GM04504 (cell line): ENCODE results near the gene CTNND2.
"Not testable (repeated sequence)": the region's sequence is repeated elsewhere in the genome, so short reads cannot be mapped to it uniquely, and the experiment has no call there.

ENCODE experiments used
- DNase-seq: peaks from one replicate; pipeline ENCODE4 v3.0.0-alpha.2; 2012; ENCODE audit warnings: low read depth

The CTNND2 gene

DNA sequence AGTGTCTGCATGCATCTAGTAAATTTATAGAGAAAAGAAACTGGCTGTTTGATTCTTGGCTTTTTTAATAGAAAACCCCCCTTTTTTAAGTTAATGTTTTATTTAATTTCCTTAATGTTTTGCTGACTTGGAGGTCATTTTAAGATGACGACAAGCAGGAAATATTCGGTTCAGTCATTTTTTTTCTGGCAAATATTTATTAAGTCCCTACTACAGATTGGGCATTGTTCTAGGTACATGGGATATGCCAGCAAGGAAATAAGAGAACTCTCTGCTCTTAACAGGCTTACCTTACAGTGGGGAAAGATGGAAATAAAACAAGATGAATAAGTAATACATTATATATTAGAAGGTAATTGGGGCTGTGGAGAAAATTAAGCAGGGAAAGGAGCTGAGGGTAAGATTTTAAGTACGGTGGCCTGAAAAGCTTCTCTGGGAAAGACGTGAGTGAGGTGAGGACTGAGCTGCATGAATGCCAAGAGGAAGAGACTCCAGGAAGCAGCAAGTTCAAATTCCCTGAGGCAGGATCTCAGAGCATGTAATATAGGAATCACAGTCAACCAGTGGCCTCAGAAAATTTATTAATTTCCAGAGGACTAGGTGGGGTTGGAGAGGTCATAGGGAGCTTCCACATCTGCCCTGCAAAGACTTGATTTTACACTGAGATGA lies 827.2 kb downstream of the CTNND2 start:
- no peak for DNase-seq

DNA sequence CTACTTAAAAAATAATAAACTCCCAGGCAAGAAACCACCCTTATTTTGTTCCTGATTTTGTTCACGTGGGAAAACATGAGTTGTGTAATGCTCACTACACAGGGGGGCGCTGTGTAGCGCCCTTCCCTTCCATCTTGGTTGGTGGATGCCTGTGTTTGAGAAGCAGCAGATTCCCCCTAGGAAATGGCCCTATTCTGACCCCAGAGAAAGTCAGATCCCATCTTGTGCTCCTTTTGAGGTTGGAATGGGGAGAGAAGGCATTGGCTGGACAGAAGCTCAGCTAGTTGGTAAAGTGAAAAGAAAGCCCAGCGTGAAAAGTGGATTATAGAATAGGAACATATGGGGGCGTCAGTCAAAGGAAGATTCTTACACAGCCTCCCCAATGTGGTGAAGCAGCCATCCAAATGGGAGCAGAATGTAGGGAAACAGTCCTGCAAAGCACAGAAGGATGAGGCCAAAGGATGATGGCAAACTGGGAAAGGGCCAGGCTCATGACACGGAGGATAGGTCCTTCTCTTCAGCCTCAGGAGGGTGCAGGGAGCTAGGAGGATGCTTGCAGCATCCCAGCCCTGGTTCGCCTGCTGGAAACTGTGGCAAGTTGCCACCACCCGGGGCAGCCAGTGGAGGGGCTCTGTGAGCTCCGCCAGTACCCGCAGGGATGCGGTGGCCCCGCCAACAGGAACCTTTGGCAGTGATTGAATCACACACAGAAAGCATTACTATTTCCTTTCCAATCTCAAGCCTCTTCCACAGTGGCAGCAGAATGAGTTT lies 829.0 kb downstream of the CTNND2 start:
- DNase-seq = no peak

DNA sequence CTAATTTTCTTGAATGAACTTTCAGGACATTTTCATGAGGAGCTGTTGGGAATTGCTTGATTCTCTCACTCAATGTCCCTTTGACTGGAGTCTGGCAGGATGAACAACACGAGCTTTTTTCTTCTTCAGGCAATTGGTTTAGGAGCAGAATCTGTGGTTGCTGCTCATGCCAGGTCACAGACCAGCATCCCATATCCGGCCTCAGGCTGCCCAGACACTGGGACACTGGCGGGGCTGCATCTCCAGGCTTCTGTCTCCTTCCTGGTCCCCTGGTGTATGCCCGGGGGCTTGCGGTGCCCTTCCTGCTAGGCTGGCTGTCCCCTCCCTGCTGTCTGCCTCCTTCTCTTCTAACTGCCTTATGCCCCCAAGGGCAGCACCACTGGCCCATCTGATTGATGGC lies 831.7 kb downstream of the CTNND2 start:
- DNase-seq = no peak

DNA sequence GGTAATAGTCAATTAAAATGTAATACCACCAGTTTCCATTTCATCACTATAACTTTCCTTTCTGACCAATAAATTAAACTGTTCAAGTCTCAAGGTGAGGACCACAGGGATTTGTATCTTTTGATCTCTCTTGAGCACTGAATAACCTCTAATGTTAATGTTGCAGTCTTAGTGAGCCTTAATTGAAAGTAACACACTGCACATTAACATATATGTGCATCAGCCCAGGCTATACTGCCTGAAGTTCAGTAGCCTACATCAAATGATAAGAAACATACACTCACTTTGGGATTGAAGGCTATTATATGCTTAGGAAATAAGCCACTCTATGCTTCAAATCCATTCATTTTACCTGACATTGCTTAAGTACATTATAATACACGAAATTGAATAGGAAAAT lies 832.2 kb downstream of the CTNND2 start:
- no peak for DNase-seq

DNA sequence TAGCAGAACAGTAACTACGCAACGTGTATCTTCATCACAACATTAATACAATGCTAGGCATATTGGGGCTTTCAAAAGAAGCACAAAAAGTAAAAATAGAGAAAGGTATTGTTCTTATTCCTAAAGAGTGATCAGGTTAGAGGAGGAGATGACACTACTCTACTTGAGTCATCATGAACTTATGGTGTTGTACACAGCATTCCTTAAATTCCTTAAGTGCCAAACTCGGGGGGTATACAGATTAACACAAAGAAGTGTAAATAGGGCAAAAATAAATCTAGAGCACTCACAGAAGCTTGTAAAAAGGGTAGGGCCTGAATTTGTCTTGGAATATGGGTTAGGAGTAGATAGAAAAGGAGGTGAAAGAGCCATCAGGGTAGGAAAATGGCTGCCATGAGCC lies 835.2 kb downstream of the CTNND2 start:
- no peak for DNase-seq

DNA sequence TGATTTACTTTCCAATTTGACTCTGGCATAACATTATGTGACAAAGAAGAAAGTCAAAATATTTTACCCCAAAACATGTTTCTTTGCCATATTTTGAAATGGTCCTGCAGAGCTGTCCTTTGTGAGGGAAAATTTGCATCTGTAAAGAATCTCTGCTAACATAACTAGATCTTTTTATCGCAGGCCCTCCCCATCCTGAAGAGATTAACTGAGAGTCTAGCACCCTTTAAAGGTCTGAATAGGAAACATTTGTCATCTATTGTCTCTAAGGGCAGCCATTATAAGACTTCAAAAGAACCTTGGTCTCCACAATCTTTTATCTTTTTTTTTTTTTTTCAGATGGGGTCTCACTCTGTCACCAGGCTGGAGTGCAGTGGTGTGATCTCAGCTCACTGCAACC lies 838.5 kb downstream of the CTNND2 start:
- DNase-seq = not testable (repeated sequence)

DNA sequence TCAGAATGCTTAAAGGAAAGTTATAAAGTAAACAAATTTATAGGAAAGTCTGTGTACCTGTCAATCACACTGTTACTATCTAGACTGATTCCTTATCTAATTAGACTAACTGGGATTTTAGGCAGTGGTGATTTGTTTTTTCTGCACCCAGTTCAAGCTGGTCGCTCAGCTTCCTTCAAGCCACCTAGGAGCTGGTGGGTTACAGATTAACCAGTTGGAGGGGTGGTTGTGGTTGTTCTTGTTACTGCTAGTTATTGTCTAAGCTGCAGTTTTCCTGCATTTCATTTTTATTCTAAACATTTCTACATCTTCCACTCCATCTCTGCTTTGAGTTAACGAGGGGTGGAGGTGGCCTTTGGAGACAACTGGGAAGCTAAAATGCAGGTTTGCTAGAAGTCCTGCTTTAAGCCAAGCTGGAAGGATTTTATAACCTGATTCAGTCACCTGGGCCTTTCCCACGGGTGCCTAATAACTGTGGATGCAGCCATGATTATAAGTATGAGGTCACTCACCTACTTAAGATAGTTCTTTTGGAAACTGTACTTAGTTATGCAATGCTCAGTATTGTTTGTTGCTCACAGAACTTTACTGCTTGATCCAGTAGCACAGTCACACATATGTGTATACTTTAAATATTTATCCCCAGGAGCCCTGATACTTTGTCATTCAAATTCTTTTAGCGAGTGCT lies 839.3 kb downstream of the CTNND2 start:
- no peak for DNase-seq

DNA sequence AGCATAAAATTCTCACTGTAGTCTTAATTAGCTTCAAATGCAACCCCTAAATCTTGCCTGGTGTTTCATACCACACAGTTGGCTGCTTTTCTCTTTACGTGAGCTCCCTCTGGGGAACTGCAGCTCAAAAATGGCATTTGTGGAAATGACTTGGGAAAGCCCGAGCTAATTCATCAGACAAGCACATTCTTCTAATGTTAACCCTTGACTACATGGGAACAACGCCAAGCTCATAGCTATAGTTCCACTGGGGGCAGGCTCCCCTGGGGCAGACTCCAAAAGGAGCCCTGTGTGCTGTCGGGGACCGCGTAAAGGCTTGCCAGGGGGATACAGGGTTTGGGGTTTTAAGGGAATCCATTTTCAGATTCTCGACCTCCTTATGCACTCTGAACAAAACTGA lies 841.8 kb downstream of the CTNND2 start:
- DNase-seq = no peak

DNA sequence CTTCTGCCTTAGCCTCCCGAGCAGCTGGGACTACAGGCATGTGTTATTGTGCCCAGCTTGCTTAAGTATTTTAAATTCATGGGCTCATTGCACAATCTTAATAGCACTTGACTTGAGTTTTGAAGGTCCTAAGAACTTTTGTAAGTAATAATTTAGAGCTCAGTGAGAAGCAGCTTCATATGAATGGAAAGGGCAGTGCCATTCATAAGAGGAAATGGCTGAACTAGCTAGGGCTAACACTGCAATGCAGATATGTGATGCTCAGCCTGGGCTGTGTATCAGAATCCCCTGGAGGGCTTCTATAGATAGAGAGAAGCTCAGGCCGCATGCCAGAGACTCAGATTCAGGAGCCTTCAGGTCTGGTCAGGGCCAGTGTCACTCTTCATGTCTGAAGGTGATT lies 847.7 kb downstream of the CTNND2 start:
- no peak for DNase-seq

DNA sequence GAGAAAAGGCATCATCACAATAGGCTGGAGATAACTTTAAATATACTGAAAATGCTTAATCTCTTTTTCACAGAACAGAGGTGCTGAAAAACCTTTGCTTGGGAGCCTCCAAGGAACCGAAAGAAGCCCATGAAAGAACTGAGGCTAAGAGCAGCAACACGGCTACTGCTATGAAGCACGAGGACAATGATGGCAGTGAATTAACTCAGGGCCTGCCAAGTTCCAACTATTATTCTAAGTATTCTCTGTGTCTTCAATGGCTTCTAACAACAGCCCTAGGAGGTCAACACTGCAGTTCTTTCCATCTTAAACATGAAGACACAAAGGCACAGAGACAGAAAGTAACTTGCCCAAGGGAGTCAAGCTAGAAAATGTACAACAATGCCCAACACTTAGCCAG lies 850.2 kb downstream of the CTNND2 start:
- DNase-seq = no peak

DNA sequence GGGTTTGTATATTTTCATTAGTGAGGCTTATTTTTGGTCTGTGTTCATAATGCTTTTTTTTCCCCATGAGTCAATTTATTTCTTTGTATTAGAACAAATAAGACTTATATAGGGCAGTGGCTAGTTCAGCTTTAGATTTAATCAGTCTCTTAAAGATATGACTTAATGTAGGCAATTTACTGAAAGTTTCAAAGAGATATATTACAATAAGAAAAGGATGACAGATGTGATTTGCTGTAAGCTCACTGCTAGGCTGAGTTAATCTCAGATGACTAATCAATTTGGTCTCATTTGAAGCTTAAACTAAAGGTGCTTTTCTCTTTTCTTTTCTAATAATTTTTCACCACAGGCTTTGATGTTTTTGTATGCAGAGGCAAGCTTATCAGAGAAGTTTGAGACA lies 851.4 kb downstream of the CTNND2 start:
- DNase-seq = no peak

DNA sequence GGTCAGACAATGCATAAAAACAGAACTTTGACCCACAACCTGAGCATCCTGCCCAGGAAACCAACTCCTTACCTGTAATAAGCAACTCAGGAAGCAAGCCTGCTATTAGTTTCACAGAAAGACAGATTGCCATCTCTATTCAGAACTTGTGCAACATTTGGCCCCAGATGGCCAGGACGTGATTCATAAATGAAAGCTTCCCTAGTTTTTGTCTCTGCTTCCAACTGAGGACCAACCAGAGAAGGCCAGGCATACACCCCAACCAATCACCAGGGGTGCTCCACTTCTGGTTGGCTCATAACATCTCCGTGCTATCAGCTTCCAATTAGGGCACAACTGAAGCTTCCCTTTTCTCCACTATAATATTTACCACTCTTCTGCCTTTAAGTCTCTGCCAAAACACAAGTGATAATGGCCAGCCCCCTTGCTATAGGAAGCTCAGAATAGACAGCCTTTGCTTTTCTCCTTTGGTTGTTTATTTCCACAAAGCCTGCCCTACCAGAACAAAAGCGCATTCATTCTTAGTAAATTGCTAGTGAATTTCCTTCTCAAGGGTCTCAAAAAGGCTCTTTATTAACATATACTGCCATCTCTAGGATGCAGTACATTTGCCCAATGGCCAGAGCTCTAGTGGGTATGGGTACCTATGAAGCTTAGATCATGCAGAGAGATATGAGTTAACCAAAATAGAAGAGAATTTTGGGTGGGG lies 853.5 kb downstream of the CTNND2 start:
- DNase-seq = no peak

DNA sequence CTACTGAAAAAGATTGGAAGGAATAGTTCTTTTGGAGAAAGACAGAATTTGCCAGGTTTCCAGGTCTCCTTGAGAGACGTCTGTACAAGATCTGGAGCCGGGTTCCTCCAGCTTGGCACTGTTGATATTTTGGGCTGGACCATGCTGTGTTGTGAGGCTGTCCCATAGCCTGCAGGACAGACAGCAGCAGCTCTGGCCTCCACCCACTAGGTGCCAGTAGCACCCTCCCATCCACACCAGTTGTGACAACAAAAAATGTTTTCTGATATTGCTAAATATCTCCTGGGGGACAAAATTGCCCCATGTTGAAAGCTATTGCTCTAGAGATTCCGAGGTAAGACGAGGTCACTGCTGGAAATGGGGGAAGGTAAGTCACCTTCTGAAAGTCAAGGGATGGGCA lies 855.5 kb downstream of the CTNND2 start:
- no peak for DNase-seq

DNA sequence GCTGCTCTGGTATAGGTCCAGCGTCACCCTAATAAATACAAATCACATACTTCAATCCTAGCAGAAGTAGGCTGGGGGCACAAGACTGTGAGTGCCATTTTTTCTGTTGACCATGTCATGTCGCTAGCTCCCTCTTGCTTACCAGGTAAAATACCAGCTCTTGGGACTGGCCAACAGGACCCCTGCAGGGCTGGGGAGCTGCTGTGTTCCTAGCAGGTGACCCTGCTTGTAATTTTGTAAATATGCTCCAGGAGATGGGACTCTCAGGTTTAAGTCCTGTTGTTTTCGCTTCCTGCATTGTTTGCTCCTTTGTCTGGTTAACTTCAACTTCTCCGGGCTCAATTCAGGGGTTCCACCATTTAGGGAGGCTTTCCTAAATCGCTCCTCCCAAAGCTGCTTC lies 856.6 kb downstream of the CTNND2 start:
- no peak for DNase-seq

DNA sequence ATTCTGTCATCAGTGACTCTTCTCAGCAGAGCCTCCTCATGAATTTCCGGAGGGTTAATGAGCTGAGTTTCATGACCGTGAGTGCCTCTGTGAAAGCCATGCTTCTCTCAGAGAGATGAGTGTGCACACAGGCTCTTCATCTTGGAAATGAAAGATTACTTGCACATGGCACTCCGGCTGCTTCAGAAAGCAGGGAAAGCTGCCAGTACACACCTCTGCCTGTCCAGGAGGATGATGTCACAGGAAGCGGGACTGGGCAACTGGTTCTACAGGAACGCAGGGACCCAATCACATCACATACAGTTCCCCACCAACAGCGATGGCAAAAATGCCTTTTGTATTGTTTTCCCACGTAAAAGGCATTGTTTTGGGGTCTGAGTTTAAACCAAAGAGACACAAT lies 857.2 kb downstream of the CTNND2 start:
- DNase-seq = no peak

DNA sequence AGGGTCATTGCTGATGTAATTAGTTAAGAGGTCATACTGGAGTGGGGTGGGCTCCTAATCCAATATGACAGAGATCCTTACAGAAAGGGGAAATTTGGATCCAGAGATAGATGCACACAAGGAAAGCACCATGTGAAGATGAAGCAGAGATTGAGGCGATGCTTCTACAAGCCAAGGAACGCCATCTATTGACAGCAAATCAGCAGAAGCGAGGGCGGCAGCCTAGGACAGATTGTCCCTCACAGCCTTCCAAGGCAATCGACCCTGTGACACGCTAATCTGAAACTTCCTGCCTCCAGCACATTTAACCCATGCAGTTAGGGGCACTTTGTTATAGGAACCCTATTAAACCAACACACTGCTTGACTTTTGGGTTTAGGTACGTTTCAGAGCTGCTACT lies 858.1 kb downstream of the CTNND2 start:
- no peak for DNase-seq

DNA sequence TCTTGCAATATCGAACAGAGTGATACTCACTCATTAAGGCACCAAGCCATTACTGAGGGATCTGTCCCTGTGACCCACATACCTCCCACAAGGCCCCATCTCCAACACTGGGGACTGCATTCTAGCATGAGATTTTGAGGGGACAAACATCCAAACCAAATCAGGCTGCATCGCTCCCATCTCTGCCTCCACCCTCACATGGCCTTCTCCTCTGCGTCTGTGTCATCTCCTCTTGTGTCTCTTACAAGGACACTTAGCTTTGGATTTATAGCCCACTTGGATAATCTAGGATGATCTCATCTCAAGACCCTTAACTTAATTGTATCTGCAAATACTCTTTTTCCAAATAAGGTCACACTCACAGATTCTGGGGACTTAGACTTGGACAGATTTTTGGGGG lies 858.8 kb downstream of the CTNND2 start:
- no peak for DNase-seq

DNA sequence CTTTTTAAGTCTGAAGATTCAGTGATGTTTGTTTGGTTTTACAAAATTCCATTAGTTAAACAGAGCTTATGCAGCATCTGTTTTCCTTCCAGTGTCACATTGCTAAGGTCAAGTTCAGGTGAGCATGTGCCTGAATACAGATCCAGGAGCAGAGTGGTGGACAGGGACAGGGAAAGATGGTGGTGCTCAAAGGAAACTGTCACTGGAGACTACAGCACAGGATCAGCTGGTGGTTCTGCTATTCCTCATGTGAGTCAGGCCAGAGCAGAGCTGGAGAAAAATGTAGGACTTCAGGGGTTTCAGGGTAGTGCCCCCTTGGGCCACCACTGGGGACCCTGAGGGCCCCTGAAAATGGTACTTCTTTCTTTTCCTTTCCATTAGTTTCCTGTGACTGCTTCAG lies 859.7 kb downstream of the CTNND2 start:
- DNase-seq = no peak

DNA sequence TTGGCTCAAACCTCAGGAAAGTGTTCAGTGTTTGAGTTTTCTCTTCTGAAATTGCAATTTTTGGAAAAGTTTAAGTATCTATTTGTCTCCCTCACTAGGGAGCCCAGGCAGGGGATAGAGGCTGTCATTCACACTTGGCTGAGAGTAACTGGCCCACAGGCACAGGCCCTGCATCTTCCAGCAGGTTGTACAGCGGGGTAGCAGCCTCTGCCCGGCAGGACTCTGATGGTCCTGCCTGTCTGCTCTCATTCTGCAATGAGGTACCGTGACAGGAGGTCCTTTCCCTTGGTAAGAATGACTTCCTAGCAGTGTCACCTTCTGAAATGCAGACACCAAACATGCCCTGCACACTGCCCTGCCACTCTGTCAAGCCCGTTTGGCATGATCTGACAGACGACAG lies 860.4 kb downstream of the CTNND2 start:
- no peak for DNase-seq

DNA sequence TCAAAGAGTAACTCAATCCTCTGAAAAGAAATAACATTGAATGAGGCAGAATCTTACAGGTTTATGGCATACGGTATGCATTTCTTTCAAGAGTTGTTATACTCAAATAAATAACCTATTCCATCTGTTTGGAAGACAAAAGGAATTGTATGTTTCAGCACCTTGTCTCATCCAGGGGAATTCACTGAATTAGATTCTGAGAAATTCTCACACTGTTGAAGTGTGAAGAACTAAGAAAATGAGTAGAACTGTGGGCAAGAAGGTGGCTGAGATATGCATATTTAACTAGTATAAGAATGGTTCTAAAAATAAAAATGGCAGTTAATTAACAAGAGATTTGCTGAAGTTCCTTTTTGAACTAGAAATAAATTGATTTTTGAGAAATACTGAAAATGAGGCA lies 863.9 kb downstream of the CTNND2 start:
- DNase-seq = no peak

DNA sequence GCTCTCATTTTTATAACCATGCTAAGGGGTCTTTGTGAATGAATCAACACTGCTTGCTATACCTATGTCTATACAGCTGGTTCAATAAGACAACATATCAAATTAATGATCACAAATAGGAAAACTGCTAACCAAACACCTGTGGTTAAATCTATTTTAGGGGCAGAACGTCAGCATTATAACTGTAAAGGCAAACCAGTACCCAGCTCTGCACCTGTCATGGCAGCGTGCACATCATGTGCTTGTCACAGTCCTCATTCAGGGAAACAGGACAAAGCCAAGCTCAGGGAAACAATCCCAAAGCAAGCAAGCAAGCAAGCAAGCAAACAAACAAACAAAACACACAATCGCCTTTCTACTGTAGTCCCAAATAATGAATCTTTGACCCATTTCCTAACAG lies 865.5 kb downstream of the CTNND2 start:
- no peak for DNase-seq

DNA sequence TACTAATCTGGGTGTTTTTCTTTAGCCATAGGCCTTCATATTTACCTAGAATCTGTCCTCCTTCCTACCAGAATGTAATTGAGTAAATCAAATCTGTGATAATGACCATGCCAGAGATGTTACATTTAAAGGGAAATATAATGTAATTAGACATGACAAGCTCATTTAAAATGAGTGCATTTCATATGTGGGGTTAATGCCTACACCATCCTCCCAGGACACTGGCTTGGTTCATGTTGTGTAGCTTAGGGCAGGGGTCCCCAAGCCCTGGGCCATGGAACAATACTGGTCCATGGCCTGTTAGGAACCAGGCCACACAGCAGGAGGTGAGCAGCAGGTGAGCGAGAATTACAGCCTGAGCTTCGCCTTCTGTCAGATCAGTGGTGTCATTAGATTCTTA lies 866.3 kb downstream of the CTNND2 start:
- no peak for DNase-seq

DNA sequence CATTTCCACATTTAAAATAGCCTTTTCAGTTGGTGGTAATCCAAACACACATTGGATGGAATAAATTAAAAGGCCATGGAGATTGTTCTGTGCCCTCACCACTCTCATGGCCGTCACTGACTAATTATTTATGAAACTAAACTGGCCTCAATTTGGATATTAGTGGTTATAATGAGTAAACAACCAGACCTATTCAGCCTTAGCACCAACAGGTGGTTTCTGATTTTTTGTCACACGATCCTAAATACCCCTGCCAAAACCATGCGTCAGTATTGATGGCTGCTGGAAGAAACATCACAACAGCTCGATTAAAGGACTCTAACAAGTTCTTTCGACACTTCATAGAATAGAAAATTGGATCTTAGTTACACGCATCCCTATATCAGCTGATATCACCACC lies 867.2 kb downstream of the CTNND2 start:
- DNase-seq = no peak
